Activated CD4-positive, CD25-positive, alpha-beta regulatory T cell treated with anti-CD3 and anti-CD28 coated beads, Interleukin-2, amount 50 U/mL, for 24 hours (primary cell): Measurements from ENCODE around the gene ADGRG4.

ENCODE experiments used
- ATAC-seq, 2 donors: fragments of 150-1000 bp; cut with Tn5 transposase; one replicate each; pipeline ENCODE4 v1.10.0; 2021; ENCODE audit warnings: mild to moderate bottlenecking in 1 of 2, moderate library complexity in 1 of 2

The ADGRG4 gene

DNA sequence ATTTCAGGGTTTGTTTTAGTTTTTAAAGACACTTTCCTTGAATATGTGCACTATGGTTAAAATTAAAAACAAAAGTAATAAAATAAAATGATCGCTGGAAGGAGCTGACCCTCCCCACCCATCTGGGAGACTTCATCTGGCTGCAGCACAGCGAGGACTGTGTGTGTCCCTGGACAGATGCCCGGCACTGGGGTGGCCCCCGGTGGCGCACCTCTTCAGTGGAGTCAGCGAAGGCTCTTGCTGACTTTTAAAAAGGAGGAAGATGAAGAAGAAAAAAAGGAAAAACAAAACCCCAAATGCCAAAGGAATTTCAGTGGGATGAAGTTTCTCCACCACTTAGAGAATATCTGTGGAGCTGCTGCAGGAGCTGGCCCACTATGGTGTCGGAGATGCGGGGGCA, 5.4 kb upstream of the ADGRG4 start:
- ATAC-seq, result no peak

DNA sequence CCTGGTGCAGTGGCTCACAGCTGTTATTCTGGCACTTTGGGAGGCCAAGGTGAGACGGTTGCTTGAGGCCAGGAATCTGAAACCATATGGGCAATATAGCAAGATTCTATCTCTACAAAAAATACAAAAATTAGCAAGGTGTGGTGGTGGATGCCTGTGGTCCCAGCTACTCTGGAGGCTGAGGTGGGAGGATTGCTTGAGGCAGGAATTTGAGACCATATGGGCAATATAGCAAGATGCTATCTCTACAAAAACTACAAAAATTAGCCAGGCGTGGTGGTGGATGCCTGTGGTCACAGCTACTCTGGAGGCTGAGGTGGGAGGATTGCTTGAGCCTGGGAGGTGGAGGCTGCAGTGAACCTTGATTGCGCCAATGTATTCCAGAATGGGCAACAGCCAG, 2.3 kb downstream of the ADGRG4 start:
- no peak for ATAC-seq

DNA sequence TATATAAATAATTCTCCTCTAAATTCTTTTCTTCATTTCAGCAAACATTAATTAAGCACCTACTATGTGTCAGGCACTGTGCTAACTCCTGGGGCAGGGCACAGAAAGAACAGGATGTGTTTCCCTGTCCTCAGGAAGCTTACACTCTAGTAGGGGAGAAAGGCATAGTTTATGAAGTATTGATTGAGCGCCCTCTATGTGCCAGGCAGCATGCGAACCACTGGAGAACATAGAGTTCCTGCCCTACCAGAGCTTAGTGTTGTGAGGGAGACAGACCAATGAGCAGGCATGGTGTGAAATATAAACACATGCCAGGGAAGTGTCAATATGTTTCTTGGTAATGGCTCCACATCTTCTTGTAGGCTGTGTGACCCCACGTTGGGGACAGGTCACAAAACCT, 3.7 kb downstream of the ADGRG4 start:
- no peak for ATAC-seq

DNA sequence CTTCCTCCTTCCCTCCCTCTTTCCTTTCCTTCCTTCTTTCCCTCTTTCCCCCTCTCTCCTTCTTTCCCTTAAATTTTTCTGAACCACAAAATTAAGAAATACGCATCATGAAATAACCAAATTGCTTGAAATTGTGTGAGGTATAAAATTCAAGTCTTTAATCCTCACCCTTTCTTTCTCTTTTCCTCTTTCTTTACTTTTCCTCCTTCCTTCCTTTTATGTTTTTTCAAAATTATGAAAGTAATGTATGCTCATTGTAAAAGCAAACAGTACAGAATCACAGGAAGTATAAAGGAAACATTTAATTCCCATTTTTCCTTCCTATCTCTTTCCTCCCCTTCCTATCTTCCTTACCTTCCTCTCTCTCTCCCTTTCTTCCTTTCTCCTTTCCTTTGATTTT, 5.4 kb downstream of the ADGRG4 start:
- no peak for ATAC-seq

DNA sequence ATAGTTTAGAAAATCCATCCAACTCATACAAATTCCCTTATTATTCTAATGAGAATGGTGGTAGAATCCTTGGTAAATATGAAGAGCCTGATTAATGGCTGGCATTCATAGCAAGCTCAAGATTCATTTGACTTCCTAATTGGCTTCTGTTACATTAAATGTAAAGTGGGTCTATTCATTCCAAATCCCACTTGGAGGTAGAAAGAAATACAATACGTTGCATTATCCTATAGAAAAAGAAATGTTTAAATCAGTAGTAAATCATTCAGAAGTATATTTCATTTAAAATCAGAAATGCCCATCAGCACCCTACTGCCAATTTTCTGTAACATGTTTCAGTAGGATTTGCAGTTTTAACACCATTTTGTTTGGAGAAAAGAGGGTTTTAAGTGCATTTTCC, 6.7 kb downstream of the ADGRG4 start:
- ATAC-seq, result no peak

DNA sequence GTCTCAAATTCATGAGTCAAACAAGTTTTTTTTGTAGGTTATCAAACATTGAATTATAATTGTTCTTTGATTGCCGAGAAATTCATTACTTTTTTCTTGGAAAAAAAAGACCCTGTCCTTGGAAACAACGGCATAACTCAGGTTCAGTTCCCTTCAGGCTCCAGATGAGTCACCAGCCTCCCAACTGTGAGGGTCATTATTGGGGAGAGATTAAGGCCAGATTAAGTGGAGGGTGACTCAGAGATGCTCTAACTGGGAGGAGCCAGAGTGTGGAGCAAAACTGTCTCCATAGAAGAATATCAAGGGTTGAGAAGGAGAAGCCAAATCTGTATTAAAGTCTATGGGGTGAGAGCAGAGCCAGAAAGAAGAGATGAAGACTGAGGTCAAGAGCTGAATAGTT, 9.6 kb downstream of the ADGRG4 start:
- ATAC-seq, result no peak

DNA sequence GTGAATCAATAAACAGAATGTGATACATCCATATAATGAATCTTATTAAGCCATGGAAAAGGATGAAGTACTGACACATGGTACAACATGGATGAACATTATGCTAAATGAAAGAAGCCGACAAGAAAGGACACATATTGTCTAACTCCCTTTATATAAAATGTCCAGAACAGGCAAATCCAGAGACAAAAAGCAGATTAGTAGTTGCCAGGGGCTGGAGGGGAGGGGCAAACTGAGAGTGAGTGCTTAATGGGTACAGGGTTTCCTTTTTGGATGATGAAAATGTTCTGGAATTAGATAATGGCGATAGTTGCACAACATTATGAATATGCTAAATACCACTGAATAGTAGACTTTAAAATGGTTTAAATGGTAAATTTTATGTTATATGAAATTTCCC, 17.4 kb downstream of the ADGRG4 start:
- no peak for ATAC-seq

DNA sequence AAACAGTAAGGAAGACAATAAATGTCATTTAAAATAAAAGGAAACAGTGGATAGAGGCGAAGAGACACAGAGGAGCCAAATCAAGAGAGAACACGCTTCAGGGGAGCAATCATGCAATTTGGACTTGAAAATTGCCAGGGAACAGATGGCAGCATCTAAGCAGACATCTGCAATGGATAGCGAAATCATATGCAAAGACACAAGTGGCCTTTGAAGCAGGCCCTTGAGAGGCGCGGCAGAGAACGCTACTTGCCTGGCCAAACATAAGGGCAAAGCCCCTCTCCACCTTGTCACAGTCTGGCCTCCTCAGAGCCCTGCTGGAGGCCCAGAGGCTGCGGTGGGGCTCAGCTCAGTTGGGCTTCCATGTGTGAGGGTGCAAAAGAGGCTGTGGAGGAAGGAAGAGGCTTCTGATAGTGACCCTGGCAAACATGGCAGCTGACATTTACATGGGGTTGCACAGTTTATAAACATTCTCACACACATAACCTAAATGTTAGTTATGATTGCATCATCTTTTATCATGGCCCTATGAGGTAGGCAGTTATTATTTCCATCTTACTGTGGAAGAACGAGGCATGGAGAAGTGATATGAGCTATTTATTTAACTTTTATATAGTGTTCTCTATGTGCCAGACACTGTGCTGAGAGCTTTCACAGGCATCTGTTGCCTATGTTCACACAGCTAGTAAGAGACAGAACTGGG, 18.3 kb downstream of the ADGRG4 start:
- ATAC-seq, result no peak

DNA sequence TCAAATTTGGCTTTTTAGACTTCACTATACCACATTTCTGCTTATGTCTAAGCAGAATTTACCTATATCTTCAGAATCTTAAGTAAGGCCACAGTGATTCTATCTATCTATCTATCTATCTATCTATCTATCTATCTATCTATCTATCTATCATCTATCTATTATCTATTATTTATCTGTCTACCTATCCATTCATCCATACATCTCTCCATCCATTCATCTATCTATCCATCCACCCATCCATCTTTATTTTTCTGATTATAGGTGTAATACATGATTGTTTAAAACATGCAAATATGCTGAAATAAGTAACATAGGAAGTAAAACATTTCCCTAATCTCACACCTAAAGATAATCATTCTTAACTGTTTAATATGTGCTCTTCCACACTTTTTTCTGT, 18.8 kb downstream of the ADGRG4 start:
- ATAC-seq, result no peak

DNA sequence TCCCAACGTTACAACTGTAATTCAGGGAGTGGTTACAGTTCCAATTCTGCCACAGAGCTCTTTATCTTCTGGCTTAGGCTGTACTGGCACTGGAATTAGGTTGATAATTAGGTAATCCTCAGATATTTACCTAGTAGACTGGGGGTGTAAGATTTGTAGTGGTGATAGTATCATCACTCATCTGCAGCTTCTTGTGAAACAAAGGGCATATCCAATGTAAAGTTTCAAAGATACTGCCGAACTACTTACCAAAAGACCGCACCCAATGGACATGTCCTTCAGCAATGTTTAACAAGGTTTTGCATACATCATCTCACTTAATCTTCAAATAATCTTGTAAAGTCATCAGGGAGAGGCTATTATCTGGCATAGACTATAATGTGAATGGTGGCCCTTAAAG, 20.8 kb downstream of the ADGRG4 start:
- no peak for ATAC-seq

DNA sequence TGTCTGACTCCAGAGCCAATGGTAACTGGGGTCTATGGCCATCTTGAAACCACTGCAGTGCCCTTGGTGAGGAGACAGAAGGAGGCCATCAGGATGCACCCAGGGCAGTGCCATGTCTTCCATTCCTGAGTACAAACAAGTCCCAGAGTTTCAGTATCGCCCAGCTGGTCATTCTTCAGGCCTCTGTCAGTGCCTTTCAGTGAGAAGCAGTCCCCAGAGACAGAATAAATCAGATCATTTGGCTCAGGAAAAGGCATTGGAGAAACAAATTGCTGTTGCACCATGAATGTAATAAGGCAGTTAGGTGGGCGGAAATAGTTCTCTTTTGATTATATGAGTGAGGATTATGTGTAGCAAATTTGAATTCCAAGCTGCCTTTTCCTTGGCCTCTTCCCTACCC, 21.3 kb downstream of the ADGRG4 start:
- no peak for ATAC-seq

DNA sequence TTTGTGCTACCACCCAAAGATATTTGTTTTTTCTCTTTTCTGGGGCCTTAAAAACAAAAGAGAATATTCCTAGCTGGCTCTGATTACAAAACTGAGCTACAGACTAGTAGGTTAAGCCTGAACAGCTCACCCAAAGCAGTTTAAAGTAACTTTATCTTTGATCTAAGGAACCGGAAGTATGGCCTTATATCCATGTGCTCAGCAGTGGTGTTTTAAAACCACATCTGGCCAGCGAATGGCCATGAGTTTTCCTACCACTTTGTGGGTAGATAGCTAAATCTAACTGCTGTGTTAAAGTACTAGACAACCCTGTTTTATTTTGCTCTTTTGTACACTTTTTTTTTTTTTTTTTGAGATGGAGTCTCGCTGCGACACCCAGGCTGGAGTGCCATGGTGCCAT, 24.6 kb downstream of the ADGRG4 start:
- ATAC-seq, result no peak

DNA sequence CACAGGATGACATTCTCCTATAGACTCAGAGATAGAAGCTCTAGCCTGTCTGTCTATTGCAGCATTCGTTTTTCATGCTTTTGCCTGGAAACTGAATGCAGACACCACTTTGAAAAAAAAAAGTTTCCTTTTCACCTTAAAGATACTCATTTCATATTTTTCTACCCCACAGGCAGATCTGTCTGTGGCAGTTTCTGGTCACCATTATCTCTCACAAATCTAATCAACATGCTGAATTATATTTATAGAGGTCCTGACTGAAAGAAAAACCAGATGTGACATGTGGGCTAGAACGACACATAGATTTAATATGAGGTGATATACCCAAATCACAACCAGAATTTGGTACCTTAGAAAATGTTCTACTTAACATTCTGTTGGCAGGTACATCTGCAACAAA, 28.2 kb downstream of the ADGRG4 start:
- ATAC-seq, result no peak

DNA sequence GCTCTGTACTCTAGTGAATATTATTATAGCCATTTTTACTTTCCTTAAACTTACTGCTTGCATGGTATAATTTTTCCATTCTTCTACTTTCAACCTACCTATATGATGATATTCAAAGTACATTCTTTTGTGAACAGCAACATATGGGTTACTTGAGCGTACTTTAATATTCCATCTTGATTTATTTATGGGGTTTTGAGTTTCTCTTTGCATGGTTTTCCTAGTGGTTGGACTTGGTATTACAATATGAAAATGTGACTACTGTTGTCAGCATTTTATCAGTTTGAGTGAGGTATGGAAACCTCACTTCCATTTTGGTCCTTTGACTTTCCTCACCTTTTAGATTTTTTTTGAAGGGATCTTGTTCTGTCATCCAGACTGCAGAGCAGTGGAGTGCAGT, 35.9 kb downstream of the ADGRG4 start:
- ATAC-seq, result no peak

DNA sequence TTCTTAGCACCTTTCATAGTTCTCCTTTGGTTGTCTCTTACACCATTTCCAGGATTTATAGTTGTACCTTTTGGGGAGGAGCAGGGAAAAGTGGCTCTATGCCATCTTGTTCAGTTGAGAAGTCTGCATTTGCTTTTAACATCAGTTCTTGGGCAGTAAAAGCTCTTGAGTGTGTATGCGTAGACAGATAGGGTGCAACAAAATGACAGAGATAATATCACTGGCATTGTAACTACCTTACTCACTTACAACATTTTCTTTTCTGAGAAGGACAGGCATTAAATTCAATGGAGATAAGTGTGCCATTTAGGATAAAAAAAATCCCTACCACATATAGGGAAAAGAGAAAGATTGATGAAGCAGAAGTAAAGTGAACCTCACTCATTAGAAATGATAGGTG, 38.9 kb downstream of the ADGRG4 start:
- no peak for ATAC-seq

DNA sequence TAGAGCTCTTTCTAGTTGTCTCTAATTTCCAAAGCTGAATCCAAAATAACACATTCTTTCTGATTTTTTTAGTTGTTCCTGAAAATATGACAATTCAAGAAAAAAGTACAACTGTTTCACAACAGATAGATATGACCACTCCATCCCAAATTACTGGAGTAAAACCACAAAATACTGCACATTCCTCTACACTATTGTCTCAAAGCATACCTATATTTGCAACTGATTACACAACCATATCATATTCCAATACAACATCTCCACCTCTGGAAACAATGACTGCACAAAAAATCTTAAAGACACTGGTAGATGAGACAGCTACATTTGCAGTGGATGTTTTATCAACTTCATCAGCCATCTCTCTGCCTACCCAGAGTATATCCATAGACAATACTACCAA, 43.6 kb downstream of the ADGRG4 start:
- no peak for ATAC-seq

DNA sequence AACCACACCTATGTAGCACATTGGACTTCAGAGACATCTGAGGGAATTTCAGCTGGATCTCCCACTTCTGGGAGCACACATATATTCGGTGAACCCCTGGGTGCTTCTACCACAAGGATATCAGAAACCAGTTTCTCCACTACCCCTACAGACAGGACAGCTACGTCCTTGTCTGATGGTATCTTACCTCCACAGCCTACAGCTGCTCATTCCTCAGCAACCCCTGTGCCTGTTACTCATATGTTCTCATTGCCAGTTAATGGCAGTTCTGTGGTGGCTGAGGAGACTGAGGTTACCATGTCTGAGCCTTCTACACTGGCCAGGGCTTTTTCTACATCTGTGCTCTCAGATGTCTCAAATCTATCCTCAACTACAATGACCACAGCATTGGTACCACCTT, 45.7 kb downstream of the ADGRG4 start:
- no peak for ATAC-seq

DNA sequence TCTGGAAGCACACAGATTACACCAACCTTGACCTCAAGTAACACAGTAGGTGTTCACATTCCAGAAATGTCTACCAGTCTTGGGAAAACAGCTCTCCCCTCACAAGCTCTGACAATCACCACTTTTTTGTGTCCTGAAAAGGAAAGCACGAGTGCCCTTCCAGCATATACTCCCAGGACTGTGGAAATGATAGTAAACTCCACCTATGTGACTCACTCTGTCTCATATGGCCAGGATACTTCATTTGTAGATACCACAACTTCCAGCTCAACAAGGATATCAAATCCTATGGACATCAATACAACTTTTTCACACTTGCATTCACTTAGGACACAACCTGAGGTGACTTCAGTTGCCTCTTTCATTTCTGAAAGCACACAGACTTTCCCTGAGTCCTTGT, 46.9 kb downstream of the ADGRG4 start:
- no peak for ATAC-seq

DNA sequence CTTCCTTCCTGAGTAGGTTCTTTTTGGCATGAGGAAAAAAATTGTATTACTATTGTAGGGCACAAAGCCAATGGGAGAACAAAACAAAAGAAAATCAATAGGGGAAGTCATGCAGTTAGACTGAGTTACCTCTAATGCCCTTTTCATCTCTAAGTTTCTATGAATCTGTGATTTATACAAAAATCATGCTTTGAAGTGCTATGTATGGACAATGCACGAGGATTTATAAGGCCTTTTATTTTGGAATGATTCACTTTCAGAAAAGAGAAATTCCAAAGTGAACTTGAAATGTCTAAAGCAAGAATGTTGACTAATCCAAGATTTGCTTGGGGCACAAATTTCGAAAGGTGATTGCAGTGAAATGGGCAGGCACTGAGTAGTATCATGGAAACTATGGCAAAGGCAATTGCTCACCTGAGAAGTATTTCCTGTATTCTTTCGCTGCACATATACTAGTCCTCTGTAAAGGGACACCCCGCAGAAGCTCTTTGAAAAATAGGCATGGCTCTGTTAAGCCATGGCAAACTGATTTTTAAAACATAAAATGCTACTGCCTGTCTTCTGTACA, 52.8 kb downstream of the ADGRG4 start:
- ATAC-seq, result no peak

DNA sequence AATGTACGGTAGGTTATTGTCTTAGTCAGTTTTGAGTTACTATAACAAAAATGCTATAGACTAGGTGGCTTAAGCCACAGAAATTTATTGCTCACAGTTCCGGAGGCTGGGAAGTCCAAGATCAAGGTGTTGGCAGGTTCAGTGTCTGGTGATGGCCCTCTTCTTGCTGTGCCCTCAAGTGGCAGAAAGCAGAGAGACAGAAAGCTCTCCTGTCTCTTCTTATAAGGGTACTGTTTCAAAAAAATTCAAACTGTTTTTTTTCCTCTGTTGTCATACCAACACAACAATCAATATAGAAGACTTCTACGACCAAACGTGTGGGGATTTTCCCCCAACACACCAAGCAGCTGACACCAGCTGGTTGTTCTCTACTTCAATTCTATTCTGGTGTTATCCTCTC, 53.4 kb downstream of the ADGRG4 start:
- ATAC-seq, result no peak

DNA sequence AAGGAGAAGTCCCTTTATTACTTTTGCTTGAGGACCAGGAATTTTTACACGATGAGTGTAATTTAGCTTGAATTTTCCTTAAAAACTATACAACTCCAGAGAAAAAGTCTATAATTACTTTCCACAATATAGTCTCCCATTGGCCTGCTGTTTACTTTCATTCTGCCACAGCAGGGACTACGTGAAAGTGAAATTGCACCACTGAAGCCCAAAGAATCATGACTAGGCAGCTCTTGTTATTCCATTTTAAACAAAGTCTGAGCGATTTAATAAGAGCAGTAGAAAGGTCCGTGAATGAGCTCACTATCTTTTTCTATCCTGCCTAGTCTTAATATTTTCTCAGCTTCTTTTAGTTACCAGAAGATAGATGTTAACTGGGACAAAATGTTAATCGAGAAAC, 68.6 kb downstream of the ADGRG4 start:
- ATAC-seq, result no peak

DNA sequence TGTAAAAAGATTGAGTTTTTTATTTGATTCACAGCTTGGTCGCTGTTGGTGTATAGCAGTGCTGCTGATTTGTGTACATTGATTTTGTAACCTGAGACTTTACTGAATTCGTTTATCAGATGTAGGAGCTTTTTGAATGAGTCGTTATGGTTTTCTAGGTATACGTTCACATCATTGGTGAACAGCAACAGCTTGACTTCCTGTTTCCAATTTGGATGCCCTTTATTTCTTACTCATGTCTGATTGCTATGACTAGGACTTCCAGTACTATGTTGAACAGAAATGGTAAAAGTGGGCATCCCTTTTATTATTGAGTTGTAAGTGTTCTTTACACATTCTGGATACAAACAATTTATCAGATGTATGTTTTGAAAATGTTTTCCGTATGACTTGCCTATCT, 76.0 kb downstream of the ADGRG4 start:
- no peak for ATAC-seq

DNA sequence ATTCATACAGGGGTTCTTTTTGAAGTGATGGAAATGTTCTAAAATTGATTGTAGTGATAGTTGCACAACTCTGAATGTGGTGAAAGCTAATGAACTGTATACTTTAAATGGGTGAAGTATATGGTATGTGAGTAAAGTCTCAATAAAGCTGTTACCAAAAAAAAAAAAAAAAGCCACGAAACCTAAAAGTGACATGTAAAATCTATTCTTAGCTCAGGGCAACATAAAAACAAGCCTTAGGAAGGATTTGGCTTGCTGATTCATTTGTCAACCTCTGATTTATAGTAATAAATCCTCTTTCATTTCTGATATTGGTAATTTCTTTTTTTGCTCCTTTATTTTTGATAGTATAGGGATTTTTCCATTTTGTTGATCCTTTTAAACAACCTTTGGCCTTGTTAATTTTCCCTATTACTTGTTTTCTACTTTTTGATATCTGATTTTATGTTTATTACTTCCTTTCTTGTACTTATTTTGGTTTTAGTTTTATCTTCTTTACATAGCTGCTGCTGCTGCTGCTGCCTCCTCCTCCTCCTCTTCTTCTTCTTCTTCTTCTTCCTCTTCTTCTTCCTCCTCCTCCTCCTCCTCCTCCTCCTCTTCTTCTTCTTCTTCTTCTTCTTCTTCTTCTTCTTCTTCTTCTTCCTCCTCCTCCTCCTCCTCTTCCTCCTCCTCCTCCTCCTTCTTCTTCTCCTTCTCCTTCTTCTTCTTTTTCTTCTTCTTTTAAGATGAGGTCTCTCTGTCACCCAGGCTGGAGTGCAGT, 79.4 kb downstream of the ADGRG4 start:
- no peak for ATAC-seq

DNA sequence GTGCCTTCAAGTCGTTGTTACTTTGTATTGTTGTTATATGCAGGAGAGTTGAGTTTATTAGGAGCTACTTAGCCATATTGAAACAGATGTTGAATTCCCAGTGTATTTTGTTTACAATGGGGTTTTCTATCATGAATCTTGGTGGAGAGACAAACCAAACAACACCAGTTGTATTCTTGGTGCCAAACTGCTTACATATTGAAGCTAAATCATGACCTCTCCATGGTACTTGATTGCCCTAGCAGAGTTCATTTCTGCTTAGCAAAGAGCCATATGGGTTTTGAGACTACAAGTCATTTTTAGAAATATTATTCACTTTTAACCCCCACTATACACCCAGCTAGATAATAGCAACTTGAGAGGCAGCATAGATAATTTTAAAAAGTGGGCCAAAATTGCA, 85.4 kb downstream of the ADGRG4 start:
- no peak for ATAC-seq

DNA sequence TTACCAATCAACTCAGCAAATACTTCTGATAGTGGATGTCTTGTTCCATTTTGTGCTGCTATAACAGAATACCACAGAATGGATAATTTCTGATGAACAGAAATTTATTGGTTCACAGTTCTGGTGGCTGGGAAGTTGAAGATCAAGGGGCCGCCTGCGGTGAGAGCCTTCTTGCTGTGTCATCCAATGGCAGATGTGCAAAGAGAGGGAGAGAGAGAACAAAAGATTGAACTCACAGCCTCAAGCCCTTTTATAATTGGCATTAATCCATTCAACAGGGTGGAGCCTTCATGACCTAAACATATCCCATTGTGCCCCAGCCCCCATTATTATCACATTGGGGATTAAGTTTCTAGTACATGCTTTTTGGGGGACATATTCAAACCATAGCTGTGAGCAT, 86.1 kb downstream of the ADGRG4 start:
- ATAC-seq, result no peak
